ENCODE results near the gene IYD. TPM values are rescaled to one million over a fixed set of nuclear protein-coding genes. Genes with fewer than 3 reads are reported as not detected.
A peak's percentile ranks its signal among the peaks of the same experiment; 100 is the strongest.

The IYD gene
- total RNA-seq, 3 donors from 2014 or later: 0.29 to 0.33 TPM; not detected in 1

DNA sequence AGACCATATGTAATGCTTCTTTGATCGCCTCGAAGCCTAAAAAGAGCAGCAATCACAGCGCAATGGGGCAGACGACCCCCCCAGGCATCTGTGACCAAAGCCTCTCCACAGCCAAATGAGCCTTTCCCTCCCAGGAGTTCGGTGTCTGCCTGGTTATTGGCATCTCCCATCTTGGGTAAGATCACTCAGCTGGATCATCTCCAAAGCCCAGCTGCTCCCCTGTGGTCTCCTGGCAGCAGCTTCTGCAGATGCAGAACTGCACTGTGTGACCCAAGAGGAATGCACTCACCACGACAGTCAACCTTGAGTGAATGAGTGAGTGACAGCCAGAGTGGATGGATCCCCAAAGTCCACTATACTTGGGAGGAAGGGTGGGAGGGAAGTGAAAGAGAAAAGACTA, 44.8 kb upstream of the IYD start:
- Histone ChIP-seq H3K4me3 (no peak overlapping the region), H3K27ac (no peak overlapping the region), H3K9me3 (no peaks in the 10 kb centered on the region), H3K36me3 (no peaks in the 10 kb centered on the region), H3K4me1 (no peaks in the 10 kb centered on the region), H3K27me3 (no peaks in the 10 kb centered on the region)
- DNase-seq (ENCODE audit: low spot score in 2 of 2): no peak
- intact Hi-C loops (cut with DNase I; ENCODE audit: low total_unique reads): no loop called here
- TF ChIP-seq POLR2AphosphoS5 (IDR thresholded peaks at IDR 0.05): peak in 1 of 3 donors; percentile 12
- TF ChIP-seq, protein P1, sequence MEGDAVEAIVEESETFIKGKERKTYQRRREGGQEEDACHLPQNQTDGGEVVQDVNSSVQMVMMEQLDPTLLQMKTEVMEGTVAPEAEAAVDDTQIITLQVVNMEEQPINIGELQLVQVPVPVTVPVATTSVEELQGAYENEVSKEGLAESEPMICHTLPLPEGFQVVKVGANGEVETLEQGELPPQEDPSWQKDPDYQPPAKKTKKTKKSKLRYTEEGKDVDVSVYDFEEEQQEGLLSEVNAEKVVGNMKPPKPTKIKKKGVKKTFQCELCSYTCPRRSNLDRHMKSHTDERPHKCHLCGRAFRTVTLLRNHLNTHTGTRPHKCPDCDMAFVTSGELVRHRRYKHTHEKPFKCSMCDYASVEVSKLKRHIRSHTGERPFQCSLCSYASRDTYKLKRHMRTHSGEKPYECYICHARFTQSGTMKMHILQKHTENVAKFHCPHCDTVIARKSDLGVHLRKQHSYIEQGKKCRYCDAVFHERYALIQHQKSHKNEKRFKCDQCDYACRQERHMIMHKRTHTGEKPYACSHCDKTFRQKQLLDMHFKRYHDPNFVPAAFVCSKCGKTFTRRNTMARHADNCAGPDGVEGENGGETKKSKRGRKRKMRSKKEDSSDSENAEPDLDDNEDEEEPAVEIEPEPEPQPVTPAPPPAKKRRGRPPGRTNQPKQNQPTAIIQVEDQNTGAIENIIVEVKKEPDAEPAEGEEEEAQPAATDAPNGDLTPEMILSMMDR (IDR thresholded peaks at IDR 0.05): no peak

DNA sequence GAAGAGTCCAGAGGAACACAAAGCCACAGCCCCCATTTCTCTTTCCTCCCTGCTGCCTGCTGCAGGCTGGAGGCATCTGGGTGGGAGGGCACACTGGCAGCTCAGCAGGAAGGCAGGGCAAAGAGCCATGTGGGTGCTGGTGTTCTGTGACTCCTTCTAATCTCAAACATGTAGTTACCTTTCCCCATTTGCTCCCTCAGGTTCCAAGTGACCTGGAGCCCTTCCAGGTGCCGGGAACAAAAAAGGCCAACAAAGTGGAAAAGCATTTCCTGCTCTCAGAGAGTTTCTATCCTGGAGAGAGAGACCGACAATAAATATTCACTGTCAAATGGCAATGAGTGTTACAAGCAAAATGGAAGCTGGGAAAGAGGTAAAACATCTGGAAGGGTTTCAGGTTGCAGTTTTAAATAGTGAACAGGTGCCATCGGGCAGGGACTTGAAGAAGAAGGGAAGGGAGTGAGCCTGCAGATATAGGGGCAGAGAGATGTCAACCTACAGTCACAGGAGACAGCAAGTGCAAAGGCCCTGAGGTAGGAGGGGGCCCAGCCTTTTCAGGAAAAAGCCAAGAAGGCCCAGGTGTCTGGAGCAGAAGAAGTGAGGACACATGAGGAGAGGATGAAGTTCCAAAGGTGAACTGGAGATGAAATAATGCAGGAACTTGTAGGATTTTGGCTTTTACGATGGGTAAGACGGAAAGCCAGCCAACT, 43.6 kb upstream of the IYD start:
- intact Hi-C loops (cut with DNase I; ENCODE audit: low total_unique reads): no loop called here
- Histone ChIP-seq H3K4me1 (no peaks in the 10 kb centered on the region), H3K27ac (no peak overlapping the region), H3K9me3 (no peaks in the 10 kb centered on the region), H3K27me3 (no peaks in the 10 kb centered on the region), H3K36me3 (no peaks in the 10 kb centered on the region), H3K4me3 (no peak overlapping the region)
- DNase-seq (ENCODE audit: low spot score in 2 of 2): no peak
- TF ChIP-seq POLR2A (IDR thresholded peaks at IDR 0.05) (no peak), POLR2AphosphoS5 (IDR thresholded peaks at IDR 0.05) (no peak)
- TF ChIP-seq, protein P1 (IDR thresholded peaks at IDR 0.05): no peak

DNA sequence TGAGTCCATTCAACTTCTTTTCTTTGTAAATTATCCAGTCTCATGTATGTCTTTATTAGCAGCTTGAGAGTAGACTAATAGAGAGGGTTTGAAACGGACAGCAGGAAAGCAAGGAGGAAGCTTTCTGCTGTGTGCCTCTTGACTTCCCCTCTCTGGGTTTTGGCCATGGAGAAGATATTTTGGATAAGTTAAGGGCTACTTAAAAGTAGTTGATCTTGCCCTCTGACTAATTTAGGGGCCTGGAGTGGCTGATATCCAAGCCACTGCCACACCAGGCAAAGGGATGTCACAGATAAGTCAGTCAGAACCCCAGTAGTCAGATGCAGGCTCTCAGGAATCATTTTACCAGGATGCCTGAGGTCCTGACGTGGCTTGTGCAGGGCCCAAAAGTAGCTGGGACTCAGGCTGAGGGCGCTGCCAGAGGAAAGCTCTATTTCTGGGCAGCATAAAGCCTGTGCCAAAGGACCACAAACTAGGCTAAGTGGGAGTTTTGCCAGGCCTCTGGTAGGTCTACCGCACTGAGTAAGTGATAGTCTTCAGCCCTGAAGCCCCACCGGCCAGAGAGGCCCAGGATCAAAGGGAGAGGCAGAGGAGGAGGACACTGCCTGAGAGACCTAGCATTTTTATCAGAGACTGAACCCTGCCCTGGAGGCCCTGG, 41.6 kb upstream of the IYD start:
- H3K27ac ChIP-seq: no peak overlapping the region
- H3K36me3 ChIP-seq: no peaks in the 10 kb centered on the region
- H3K27me3 ChIP-seq: no peaks in the 10 kb centered on the region
- no peaks in the 10 kb centered on the region for H3K4me1 ChIP-seq
- no peak overlapping the region for H3K4me3 ChIP-seq
- TF ChIP-seq POLR2A (IDR thresholded peaks at IDR 0.05): no peak
- TF ChIP-seq, protein P1 (IDR thresholded peaks at IDR 0.05): no peak
- no peak for TF ChIP-seq POLR2AphosphoS5 (IDR thresholded peaks at IDR 0.05)
- intact Hi-C loops (cut with DNase I; ENCODE audit: low total_unique reads): no loop called here
- H3K9me3 ChIP-seq: no peaks in the 10 kb centered on the region
- no peak for DNase-seq (ENCODE audit: low spot score in 2 of 2)

DNA sequence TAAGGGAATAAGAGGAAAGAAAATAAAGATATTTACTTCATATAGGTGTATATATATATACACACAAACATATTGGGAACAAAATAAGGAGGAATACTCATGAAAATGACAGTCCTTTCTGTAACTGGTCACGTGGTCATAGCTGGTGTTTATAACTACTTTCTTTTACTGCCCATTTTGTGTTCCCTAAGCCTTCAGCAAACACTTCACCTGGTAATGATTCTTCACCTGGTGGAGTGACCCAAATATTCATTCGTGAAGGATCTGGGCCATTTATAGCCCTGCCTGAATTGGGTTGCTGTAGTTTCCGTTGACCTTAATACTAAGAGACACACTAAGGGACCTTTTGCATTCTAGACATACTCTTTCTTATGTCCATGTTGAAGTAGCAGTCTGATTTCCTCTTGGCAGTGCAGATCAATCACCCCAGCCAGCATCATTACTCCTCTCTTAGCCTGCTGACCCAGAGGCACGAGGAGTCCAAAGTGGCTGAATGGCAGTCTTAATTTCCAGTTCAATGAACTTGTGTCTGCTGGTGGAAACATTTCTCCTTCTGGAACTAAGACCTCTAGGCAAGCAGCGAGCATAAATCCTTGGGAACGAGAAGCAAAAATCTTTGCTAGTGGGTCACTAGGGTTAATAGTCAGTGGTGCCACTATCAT, 39.9 kb upstream of the IYD start:
- intact Hi-C loops (cut with DNase I; ENCODE audit: low total_unique reads): no loop called here
- H3K27ac ChIP-seq: no peak overlapping the region
- DNase-seq (ENCODE audit: low spot score in 2 of 2): no peak

More for the DNA sequence above, 39.9 kb upstream of the IYD start:
- TF ChIP-seq POLR2AphosphoS5 (IDR thresholded peaks at IDR 0.05): no peak
- TF ChIP-seq POLR2A (IDR thresholded peaks at IDR 0.05): no peak
- TF ChIP-seq, protein P1 (IDR thresholded peaks at IDR 0.05): no peak
- Histone ChIP-seq H3K4me1 (no peaks in the 10 kb centered on the region), H3K27me3 (no peaks in the 10 kb centered on the region), H3K4me3 (no peak overlapping the region), H3K9me3 (no peaks in the 10 kb centered on the region), H3K36me3 (no peaks in the 10 kb centered on the region)

Measured in breast epithelium (tissue), 4 donors.